22Rv1 (cell line): ENCODE results near the gene PLEKHO1.
A peak's percentile ranks its signal among the peaks of the same experiment; 100 is the strongest.
"Not testable (repeated sequence)": the region's sequence is repeated elsewhere in the genome, so short reads cannot be mapped to it uniquely, and the experiment has no call there.

Experiments used
- H3K27ac ChIP-seq: fragments of 450-650 bp; 2 replicates; pipeline ENCODE4 v1.5.1; 2017
- CTCF ChIP-seq: fragments of 450-650 bp; IDR thresholded peaks from 2 replicates; pipeline ENCODE4 v1.5.1; 2017; ENCODE audit warnings: mild to moderate bottlenecking
- ZFX ChIP-seq: fragments of 450-650 bp; IDR thresholded peaks from 2 replicates; pipeline ENCODE4 v1.6.1; 2017; ENCODE audit warnings: antibody characterized with exemption, borderline replicate concordance

PLEKHO1 gene

DNA sequence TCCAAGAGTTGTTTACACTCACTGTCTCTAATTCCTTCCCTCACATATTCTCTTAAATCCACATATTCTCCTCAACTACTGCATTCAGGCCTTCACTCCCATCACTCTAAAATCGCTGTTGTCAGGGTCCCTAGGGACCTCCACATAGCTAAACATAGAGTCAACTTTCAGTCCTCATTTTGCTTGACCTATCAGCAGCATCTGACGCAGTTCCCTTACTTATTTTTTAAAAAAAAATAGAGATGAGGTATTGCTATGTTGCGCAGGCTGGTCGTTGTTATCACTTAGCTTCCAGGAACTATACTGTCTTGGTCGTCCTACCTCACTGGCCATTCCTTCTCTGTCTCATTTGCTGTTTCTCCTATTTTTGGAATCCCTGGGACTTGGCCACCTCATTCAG lies 11.7 kb upstream of the PLEKHO1 start:
- TF ChIP-seq CTCF, result no peak
- no peak for TF ChIP-seq ZFX

GRCh38 chr1:150141452-150141851 lies 8.3 kb upstream of the PLEKHO1 start:
- TF ChIP-seq CTCF (no peak), ZFX (no peak)
- no peak overlapping the region for H3K27ac ChIP-seq

More for the DNA sequence above, 11.7 kb upstream of the PLEKHO1 start:
- no peak overlapping the region for H3K27ac ChIP-seq

DNA sequence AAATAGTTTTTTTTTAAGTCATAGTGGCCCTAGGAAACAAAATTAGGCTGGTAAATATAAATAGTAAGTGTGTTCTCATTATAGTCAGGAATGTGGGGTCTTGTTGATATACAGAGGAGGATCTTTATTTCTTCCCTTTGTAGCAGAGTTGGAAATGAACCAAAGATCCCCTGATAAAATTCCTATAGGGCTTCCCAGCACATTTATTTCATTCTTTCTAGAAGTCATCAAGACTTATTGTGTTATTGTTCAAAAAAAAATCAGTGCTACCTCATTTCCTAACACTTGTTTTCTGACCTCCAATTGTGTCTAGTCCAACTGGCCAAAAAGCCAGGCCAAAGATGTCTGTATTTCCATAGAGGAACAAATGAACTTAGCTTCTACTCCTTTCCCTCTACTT lies 7.6 kb upstream of the PLEKHO1 start:
- no peak for TF ChIP-seq CTCF
- TF ChIP-seq ZFX, result no peak
- no peak overlapping the region for H3K27ac ChIP-seq

DNA sequence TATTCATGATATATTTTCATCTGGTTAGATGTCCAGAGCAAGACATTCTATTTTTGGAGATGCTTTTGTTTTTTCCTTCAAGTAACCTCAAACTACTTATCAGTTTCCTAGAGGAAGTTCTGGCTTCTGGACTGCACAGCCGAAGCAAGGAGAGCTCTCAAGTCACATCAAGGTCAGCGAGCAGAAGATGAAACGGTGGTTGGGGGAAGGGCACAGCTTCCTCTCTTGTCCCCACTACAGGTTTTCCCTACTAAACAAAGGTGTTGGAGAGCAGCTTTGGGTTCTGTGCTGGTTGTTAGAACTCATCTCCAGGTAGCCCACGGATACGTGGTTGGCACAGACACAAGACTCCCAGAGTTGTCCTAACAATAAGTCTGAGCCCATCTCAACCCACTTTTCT lies 5.1 kb upstream of the PLEKHO1 start:
- H3K27ac ChIP-seq, result no peak overlapping the region
- TF ChIP-seq ZFX (no peak), CTCF (no peak)

GRCh38 chr1:150146016-150146415 lies 3.7 kb upstream of the PLEKHO1 start:
- H3K27ac ChIP-seq, result not testable (repeated sequence)

DNA sequence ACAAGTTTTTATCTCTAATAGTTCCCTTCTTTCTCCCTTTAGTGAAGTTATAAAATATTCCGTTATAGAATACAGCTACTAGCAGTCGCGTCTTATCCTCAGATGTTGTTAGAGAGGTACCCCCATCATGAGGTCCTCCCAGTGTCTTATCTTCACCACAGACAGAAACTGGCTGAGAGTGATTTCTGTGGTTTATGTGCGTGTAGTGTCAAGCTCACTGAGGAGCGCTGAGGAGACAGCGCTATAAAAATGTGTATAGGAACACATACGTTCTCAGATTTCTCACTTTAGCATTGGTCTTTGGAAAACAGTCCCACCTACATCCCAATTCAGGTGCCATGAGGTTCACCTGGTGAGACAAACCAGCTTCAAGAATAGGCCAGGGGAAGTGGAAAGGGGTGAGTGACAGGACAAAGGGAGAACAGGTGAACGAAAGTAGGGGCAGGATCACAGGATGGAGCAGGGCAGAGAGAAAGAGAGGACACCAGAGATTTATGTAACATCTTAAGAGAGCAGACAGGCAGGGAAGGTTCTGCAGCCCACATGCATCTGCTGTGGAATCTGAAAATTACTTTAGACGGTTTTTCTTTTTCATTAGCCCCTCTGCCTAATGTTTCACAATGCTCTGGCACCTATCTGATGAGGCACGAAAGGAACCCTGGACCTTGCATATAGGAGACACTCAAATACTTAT lies 2.7 kb upstream of the PLEKHO1 start:
- TF ChIP-seq ZFX, result no peak
- TF ChIP-seq CTCF, result no peak
- no peak overlapping the region for H3K27ac ChIP-seq

GRCh38 chr1:150148837-150149270 lies 862 bp upstream of the PLEKHO1 start:
- peak overlapping the region; percentile 52; the same call in 1 of the 2 replicates for H3K27ac ChIP-seq
- TF ChIP-seq CTCF, result no peak
- no peak for TF ChIP-seq ZFX
